ENCODE results near the gene PI4KA.
"Not testable (repeated sequence)": the region's sequence is repeated elsewhere in the genome, so short reads cannot be mapped to it uniquely, and the experiment has no call there.

Gene PI4KA

GRCh38 chr22:20707549-20708118 is 151.0 kb downstream of the PI4KA start:
- not testable (repeated sequence) for DNase-seq (ENCODE audit: extremely low spot score, insufficient read length, low read depth); FAIRE-seq

- not testable (repeated sequence) for FAIRE-seq; DNase-seq (ENCODE audit: extremely low spot score, insufficient read length, low read depth)
Measured at GRCh38 chr22:20703816-20704609, 154.6 kb downstream of the PI4KA start.

GRCh38 chr22:20703414-20703806 is 155.2 kb downstream of the PI4KA start:
- not testable (repeated sequence) for FAIRE-seq; DNase-seq (ENCODE audit: extremely low spot score, insufficient read length, low read depth)

DNA sequence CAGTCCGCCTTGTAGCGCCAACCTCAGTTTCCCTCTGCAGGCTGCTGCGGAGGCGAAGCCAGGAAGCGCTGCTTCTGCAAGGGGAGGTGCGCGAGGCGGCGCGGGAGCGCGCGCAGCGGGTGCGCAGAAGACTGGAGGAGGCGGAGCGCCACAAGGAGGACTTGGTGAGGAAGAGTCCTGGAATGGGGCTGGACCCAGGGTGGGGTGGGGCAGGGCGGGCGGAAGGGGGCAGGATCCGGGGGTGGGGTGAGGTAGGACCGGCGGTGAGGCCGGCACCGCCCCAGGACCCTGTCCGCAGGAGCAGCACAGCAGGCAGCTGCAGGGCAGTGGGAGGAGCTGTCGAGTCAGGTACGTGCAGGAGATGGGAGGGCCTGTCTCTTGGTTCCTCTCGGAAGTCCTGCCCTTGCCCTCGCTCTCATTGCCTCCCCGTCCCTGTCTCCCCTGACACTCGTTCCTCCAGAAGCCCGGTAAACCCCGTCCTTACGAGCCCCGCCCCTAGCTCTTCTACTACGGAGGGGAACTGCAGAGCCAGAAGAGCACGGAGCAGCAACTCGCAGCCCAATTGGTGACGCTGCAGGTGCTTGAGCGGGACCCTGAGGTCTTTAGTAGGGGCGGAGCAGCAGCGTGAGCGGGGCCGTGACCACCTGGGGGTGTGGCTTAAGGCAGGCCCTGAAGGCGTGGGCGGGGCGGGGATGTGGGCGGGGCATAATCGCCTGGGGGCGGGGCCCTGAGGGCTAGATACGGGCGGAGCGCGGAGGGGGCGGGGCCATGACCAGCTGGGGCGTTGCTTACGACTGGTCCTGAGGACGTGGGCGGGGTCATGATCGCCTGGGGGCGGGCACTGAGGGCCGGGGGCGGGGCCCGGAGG is 155.8 kb downstream of the PI4KA start:
- peak; percentile 84 for FAIRE-seq
- peak; percentile 77 for DNase-seq (ENCODE audit: extremely low spot score, insufficient read length, low read depth)

GRCh38 chr22:20702175-20702545 is 156.5 kb downstream of the PI4KA start:
- not testable (repeated sequence) for DNase-seq (ENCODE audit: extremely low spot score, insufficient read length, low read depth); FAIRE-seq

DNA sequence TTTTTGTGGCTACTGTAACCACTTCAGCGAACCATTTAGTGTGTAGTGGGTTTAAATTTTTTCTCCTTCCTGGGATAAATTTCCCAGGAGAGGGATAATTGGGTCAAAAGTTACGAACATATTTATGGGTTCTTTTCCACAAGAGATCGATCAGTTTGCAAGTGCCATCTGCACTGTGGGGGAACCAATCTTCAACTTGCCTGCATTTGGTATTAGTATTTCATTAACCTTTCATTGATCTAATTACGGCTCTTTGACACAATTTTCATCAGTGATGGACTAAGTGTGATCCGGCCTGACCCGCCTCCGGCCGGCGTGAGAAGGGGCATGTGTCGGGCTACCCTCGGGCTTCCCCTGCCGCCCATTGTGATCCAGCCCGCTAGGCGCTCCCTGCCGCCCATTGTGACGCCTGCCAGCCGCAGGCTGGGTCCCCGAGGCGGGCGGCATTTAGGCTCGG is 156.9 kb downstream of the PI4KA start:
- FAIRE-seq; DNase-seq (ENCODE audit: extremely low spot score, insufficient read length, low read depth): not testable (repeated sequence)

- FAIRE-seq; DNase-seq (ENCODE audit: extremely low spot score, insufficient read length, low read depth): not testable (repeated sequence)
Measured at GRCh38 chr22:20700347-20700746, 158.3 kb downstream of the PI4KA start.

GRCh38 chr22:20699856-20700255 is 158.8 kb downstream of the PI4KA start:
- FAIRE-seq; DNase-seq (ENCODE audit: extremely low spot score, insufficient read length, low read depth): not testable (repeated sequence)

DNA sequence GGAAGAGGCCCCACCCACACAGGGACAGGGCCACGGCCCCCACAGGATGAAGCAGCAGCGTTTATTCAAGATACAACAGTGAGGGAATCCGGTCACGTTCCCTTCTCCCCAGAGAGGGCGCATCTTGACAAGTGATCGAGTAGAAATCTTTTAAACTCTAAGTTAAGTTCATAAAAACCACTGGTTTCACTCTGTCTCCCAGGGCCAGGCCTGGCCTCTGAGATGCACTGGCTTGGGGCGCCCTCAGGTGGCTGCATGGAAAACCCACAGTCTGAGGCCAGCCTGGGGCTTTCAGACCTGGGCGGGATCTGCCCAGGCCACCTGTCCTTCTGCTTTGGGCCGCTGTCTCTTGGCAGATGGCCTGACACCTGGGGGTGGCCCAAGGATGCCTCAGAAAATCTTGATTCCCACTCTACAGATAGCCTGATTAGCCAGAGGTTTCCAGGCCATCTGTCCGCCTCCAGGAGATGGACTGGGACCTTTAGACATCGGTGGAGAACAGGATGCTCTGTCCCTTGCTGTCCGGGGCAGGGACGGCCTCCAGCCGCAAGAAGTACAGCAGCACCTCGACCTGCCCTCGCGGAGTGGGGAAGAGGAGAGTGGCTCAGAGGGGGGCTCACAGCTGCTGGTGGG is 161.0 kb downstream of the PI4KA start:
- FAIRE-seq: not testable (repeated sequence)

DNA sequence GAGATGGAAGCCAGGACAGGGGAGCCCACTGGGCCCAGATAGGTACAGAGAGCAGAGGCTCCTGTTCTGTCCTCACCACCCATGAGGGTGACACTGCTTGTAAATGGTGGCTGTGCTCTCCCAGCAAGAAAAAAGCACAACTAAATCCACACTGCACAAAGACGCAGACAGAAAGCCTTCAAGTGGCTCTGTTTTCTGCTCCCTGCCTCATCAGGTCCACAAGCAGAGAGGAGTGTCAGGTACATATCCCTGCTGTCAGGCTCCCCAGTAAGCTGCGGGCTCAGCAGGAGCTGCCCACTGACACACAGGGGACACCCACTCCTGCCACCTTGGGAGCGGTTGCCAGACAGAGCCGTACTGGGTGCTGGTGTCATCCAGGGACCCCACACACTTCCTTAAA is 162.6 kb downstream of the PI4KA start:
- FAIRE-seq; DNase-seq (ENCODE audit: extremely low spot score, insufficient read length, low read depth): not testable (repeated sequence)

More for the DNA sequence above, 161.0 kb downstream of the PI4KA start:
- DNase-seq (ENCODE audit: extremely low spot score, insufficient read length, low read depth): peak; percentile 14

DNA sequence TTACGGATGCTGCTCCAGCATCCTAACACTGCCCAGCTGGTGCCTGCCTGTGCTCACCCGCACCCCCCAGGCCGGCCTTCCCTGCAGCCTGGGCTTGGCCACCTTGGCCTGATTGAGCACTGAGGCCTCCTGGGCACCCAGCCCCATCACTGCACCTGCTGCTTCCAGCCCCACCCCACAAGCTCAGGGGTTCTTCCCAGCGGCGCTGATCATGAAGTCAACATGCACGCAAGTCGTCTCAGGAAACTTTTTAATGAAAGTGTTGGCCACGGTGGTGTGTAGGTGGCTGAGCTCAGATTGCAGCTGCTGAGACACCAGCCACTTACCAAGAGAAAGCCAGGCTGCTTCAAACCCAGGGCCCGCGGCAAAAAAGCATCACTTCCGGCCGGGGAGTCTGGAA is 163.4 kb downstream of the PI4KA start:
- not testable (repeated sequence) for FAIRE-seq; DNase-seq (ENCODE audit: extremely low spot score, insufficient read length, low read depth)

DNA sequence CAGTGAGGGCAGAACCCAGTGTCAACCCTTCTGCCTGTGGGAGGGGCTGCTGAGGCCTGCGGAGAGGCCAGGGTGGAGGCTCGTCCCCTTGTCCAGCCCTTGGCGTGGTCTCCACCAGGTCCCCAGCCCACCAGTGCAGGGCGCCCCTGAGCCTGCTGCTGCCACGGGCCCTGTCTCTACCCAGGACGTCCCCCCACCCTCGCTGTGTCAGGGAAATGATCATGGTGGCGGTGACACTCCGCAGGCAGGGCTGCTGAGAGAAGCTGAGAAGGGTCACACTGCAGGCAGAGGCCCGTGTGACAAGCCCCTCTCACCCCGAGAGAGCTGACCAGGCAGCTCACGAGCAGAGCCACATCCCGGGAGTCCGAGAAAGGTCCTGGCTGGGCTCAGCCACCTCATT is 164.4 kb downstream of the PI4KA start:
- not testable (repeated sequence) for FAIRE-seq; DNase-seq (ENCODE audit: extremely low spot score, insufficient read length, low read depth)

- not testable (repeated sequence) for DNase-seq (ENCODE audit: extremely low spot score, insufficient read length, low read depth)
Measured at GRCh38 chr22:20692926-20693325, 165.7 kb downstream of the PI4KA start.

GRCh38 chr22:20690586-20691317 is 167.9 kb downstream of the PI4KA start:
- not testable (repeated sequence) for FAIRE-seq; DNase-seq (ENCODE audit: extremely low spot score, insufficient read length, low read depth)

More at GRCh38 chr22:20692926-20693325, 165.7 kb downstream of the PI4KA start:
- not testable (repeated sequence) for FAIRE-seq

- DNase-seq (ENCODE audit: extremely low spot score, insufficient read length, low read depth); FAIRE-seq: not testable (repeated sequence)
Measured at GRCh38 chr22:20687356-20688172, 171.0 kb downstream of the PI4KA start.

GRCh38 chr22:20685764-20686163 is 172.8 kb downstream of the PI4KA start:
- FAIRE-seq; DNase-seq (ENCODE audit: extremely low spot score, insufficient read length, low read depth): not testable (repeated sequence)

DNA sequence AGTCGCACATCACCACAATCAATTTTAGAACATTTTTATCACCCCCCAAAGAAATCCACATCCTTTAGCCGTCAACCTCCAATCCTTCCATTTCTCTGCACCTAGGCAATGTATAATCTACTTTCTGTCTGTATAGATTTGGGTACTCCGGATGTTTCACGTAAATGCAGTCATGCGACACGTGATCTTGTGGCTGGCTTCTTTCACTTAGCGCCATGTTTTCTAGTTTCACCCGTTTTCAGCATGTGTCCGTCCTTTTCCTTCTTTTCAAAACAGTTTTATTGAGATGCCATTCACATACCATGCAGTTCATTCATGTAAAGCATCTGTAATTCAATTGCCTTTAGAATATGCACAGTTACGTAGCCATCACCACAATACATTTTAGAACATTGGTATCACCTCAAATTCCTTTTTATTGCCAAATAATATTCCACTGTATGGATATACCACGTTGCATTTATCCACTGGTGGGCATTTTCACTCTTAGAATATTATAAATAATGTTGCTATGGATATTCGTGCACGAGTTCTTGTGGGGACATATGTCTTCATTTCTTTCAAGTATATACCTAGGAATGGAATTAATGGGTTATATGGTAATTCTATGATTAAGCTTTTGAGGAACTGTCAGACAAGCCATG is 179.7 kb downstream of the PI4KA start:
- DNase-seq (ENCODE audit: extremely low spot score, insufficient read length, low read depth); FAIRE-seq: not testable (repeated sequence)

Data from GM18507 (cell line).